ENCODE data around the gene AHRR.

DNA sequence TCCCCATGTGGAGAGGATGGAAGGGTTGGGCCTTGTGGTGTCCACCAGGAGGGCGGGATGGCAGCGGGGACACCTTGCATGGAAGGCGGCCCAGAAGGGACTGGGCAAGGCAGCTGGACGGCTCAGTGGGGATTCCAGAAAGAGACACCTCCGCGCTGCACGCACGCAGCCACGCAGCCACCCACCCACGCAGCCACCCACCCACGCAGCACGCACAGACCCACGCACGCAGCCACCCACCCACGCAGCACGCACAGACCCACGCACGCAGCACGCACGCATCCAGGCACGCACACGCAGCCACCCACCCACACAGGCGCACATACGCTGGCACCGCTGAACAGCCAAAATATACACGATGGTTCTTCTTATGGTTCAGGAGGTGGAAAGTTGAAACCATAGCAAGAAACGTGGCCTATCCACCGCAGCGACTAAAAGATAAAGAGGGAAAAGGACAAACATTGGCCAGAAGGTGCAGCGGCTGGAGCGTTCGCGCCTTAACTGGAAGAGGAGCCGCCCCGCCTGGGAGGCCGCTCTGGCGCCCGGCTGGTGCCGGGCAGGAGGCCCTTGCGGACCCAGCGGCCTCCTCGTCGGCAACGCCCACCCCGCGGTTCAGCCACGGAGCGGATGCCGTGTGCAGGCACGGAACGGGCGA, 99.2 kb downstream of the AHRR start:
- no peak for TF ChIP-seq POLR2A (IDR thresholded peaks at IDR 0.05)
- TF ChIP-seq, protein P1, sequence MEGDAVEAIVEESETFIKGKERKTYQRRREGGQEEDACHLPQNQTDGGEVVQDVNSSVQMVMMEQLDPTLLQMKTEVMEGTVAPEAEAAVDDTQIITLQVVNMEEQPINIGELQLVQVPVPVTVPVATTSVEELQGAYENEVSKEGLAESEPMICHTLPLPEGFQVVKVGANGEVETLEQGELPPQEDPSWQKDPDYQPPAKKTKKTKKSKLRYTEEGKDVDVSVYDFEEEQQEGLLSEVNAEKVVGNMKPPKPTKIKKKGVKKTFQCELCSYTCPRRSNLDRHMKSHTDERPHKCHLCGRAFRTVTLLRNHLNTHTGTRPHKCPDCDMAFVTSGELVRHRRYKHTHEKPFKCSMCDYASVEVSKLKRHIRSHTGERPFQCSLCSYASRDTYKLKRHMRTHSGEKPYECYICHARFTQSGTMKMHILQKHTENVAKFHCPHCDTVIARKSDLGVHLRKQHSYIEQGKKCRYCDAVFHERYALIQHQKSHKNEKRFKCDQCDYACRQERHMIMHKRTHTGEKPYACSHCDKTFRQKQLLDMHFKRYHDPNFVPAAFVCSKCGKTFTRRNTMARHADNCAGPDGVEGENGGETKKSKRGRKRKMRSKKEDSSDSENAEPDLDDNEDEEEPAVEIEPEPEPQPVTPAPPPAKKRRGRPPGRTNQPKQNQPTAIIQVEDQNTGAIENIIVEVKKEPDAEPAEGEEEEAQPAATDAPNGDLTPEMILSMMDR (IDR thresholded peaks at IDR 0.05), result no peak
